Measurements from ENCODE around the gene AIG1.
"Not testable (repeated sequence)": the region's sequence is repeated elsewhere in the genome, so short reads cannot be mapped to it uniquely, and the experiment has no call there.

The AIG1 gene

DNA sequence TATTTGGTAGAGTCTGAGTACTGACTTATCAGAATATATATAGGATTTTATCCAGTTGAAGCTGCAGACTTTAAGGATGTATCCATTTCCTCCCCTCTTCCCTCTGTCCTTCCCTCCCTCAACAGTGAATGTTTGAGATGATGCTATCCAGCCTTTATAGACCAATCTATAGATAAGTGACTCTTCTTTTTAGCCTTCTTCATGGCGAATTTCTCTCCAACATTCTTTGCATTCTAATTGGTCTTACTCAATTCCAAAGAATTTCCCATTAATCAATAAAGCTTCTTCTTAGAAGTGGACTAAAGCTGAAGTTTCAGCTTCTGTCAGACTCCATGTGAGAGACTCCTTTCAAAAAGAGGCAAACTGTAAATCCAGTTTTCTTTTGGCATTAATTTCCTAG, 99.3 kb downstream of the AIG1 start:
- Histone ChIP-seq H3K9me3 (ENCODE audit: control insufficient read depth, insufficient read depth, low read length) (no peaks in the 10 kb centered on the region), H3K4me1 (ENCODE audit: control insufficient read depth, insufficient read depth, low read length) (no peaks in the 10 kb centered on the region; the same call in 1 of the 2 replicates), H3K27ac (ENCODE audit: low read length) (no peak overlapping the region), H3K27me3 (ENCODE audit: control insufficient read depth, insufficient read depth, low read length) (no peaks in the 10 kb centered on the region), H3K36me3 (ENCODE audit: control insufficient read depth, insufficient read depth, low read length) (no peaks in the 10 kb centered on the region), H3K4me3 (ENCODE audit: low read length) (no peak overlapping the region)
- no peak for DNase-seq (ENCODE audit: low read depth, low spot score)
- WGBS (ENCODE audit: insufficient coverage, insufficient read length), result no CpG with 5 or more reads among the region's 1 CpG

DNA sequence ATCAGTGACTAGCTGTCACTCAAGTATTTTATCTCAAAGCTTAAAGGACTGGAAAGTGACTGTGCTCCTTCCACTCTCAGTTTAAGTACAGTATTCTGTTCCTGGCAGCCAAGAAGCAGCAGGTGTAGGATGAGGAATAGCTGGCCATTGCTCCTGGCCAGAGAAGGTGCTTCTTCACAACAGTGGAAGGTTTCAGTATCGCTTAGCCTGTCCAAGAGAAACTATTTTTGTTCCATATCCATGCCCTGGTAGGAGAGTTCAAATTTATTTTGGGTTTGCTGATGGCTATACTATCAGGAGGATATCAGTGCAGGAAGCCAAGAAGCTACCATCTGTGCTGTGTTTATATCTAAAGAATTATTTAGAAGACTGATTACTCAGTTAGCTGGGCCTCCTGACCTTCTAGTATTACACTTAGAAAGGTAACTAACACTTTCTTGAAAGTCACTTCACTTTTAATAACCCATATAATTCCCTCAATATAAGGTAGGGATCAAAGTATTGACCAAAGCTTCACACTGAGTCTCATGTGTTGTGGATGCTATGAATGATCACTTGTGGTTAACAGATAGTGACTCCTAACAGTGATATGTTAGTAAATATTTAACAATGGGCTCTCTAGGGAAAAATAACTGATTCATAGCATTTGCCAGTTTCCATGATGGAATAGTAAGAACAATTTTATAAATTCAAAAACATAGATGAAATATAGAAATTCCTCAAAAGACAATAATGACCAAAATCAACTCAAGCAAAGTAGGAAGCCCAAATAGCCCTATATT, 99.9 kb downstream of the AIG1 start:
- H3K4me3 ChIP-seq (ENCODE audit: low read length), result no peak overlapping the region
- H3K27me3 ChIP-seq (ENCODE audit: control insufficient read depth, insufficient read depth, low read length), result no peaks in the 10 kb centered on the region
- no peaks in the 10 kb centered on the region; the same call in 1 of the 2 replicates for H3K36me3 ChIP-seq (ENCODE audit: control insufficient read depth, insufficient read depth, low read length)
- WGBS (ENCODE audit: insufficient coverage, insufficient read length), result no CpG with 5 or more reads among the region's 1 CpG
- H3K27ac ChIP-seq (ENCODE audit: low read length), result no peak overlapping the region
- no peak for DNase-seq (ENCODE audit: low read depth, low spot score)
- H3K9me3 ChIP-seq (ENCODE audit: control insufficient read depth, insufficient read depth, low read length), result no peaks in the 10 kb centered on the region
- no peaks in the 10 kb centered on the region; the same call in 1 of the 2 replicates for H3K4me1 ChIP-seq (ENCODE audit: control insufficient read depth, insufficient read depth, low read length)

DNA sequence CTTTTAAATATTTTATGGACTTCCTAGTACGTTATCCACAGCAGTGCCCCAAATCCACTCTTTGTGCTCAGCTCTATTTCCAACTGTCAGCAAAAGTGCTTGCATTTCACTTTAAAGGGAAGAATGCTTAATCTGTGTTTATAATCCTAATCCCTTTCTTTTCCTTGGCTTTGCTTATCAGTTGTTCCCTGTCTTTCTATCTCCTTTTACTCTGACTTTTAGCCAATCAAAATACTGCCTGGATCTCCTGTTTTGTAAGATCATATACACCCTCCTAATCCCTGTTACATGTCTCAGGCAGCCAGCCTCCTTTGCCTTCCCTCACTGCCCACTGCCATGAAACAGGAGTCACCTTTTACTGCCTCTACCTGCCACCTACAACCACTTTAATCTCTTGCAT, 102.9 kb downstream of the AIG1 start:
- Histone ChIP-seq H3K27me3 (ENCODE audit: control insufficient read depth, insufficient read depth, low read length) (no peaks in the 10 kb centered on the region), H3K36me3 (ENCODE audit: control insufficient read depth, insufficient read depth, low read length) (no peaks in the 10 kb centered on the region; the same call in 1 of the 2 replicates), H3K9me3 (ENCODE audit: control insufficient read depth, insufficient read depth, low read length) (no peaks in the 10 kb centered on the region), H3K27ac (ENCODE audit: low read length) (no peak overlapping the region), H3K4me3 (ENCODE audit: low read length) (no peak overlapping the region), H3K4me1 (ENCODE audit: control insufficient read depth, insufficient read depth, low read length) (no peaks in the 10 kb centered on the region; the same call in 1 of the 2 replicates)
- WGBS (ENCODE audit: insufficient coverage, insufficient read length), result no CpG with 5 or more reads among the region's 1 CpG
- no peak for DNase-seq (ENCODE audit: low read depth, low spot score)

DNA sequence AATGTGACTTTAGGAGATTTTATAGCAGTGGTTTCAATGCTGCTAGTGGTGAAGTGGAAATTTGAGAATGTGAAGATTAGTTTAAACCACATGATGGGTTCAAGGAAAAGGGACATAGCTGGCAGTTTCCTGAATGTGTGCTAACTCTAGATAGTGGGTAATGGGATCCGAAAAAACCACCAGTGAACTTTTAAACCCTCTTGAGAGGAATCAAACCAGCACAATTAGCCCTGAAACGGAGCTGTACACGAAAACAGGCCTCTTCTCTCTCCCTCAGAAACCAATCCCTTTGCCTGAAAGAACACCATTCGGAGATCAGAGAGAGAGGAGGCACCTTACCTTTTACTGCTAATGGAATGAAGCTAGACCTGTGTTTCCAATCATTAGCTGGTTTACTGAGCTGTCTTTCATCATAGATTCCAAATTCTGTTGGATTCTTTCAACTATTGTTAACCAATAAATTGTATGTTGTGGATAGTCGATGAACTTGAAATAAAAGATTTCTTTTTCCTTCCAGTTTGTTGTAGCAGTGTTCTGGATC, 103.9 kb downstream of the AIG1 start:
- no peak for DNase-seq (ENCODE audit: low read depth, low spot score)
- H3K27ac ChIP-seq (ENCODE audit: low read length), result no peak overlapping the region
- no peaks in the 10 kb centered on the region; the same call in 1 of the 2 replicates for H3K4me1 ChIP-seq (ENCODE audit: control insufficient read depth, insufficient read depth, low read length)
- H3K27me3 ChIP-seq (ENCODE audit: control insufficient read depth, insufficient read depth, low read length), result no peaks in the 10 kb centered on the region
- H3K9me3 ChIP-seq (ENCODE audit: control insufficient read depth, insufficient read depth, low read length), result no peaks in the 10 kb centered on the region
- H3K36me3 ChIP-seq (ENCODE audit: control insufficient read depth, insufficient read depth, low read length), result no peaks in the 10 kb centered on the region; the same call in 1 of the 2 replicates
- no peak overlapping the region for H3K4me3 ChIP-seq (ENCODE audit: low read length)
- WGBS (ENCODE audit: insufficient coverage, insufficient read length), result no CpG with 5 or more reads among the region's 5 CpGs

DNA sequence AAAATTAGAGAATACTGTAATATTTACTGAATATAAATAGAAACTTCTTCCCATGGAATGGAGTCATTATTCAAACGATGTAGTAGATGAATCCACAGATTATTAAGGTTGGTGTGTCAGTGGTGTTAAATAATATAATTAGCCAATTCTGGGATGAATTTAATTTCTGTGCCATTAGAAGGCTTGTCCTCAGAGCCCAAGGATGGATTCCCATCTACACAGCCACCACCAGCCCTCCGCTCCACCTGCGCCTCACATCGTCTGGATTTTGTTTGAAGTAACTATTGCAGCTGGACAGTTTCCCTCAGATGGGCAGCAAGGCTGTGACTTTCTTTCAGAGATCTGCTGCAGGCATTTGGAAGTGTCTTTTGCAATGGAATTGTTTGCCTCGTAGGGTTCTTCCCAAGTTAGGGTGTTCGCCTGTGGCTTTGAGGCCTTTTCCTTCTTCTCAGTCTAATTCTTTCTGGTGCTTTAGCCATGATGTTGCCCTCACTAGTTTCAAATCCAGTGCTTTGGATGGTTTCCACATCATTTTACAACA, 104.7 kb downstream of the AIG1 start:
- no peaks in the 10 kb centered on the region for H3K9me3 ChIP-seq (ENCODE audit: control insufficient read depth, insufficient read depth, low read length)
- H3K4me1 ChIP-seq (ENCODE audit: control insufficient read depth, insufficient read depth, low read length), result no peaks in the 10 kb centered on the region
- H3K27ac ChIP-seq (ENCODE audit: low read length), result no peak overlapping the region
- no peak overlapping the region for H3K4me3 ChIP-seq (ENCODE audit: low read length)
- H3K36me3 ChIP-seq (ENCODE audit: control insufficient read depth, insufficient read depth, low read length), result no peaks in the 10 kb centered on the region; the same call in 1 of the 2 replicates
- WGBS (ENCODE audit: insufficient coverage, insufficient read length), result no CpG with 5 or more reads among the region's 6 CpGs
- DNase-seq (ENCODE audit: low read depth, low spot score), result no peak
- H3K27me3 ChIP-seq (ENCODE audit: control insufficient read depth, insufficient read depth, low read length), result no peaks in the 10 kb centered on the region

DNA sequence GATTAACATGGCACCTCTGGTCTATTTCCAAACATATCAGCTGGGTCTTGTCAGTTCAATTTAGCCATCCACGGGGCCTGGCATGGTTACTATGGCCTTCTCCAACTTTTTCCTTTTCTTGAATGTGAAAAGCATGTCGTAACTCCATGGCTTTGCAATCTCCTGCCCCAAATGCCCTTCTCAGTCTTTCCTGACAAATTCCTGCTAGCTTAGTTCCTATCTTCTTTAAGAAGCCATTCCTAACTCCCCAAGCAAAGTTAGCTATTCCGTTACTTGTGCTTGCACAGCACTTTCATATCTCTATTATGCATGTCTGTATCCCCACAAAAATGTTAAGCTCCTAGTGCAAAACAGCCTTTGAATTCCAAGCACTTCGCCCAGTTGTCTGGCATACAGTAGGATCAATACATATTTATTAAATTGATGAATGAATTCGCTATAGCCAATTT, 105.6 kb downstream of the AIG1 start:
- no peak overlapping the region for H3K4me3 ChIP-seq (ENCODE audit: low read length)
- no peak for DNase-seq (ENCODE audit: low read depth, low spot score)
- H3K27me3 ChIP-seq (ENCODE audit: control insufficient read depth, insufficient read depth, low read length), result no peaks in the 10 kb centered on the region
- no peaks in the 10 kb centered on the region; the same call in 1 of the 2 replicates for H3K36me3 ChIP-seq (ENCODE audit: control insufficient read depth, insufficient read depth, low read length)
- no peaks in the 10 kb centered on the region for H3K9me3 ChIP-seq (ENCODE audit: control insufficient read depth, insufficient read depth, low read length)
- no peak overlapping the region for H3K27ac ChIP-seq (ENCODE audit: low read length)
- WGBS (ENCODE audit: insufficient coverage, insufficient read length), result no CpG with 5 or more reads among the region's 5 CpGs
- H3K4me1 ChIP-seq (ENCODE audit: control insufficient read depth, insufficient read depth, low read length), result no peaks in the 10 kb centered on the region

DNA sequence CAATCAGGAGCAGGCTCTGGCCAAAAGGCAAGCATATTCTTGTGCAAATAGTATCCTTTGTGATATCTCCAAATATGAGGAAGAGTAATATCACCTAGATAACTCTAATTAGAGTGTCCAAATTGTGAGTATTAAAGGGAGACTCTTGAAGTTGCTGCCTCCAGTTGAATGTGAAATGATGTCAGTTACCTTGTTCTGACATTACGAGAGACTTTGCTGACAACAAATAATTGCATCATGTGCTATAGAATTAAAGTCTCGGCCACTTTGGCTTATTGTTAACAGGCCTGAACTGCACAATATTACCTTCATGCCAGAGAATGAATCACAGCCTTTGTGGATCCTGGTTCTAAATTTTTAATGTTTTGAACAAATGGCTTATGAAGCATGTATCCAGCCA, 106.5 kb downstream of the AIG1 start:
- H3K4me3 ChIP-seq (ENCODE audit: low read length), result no peak overlapping the region
- H3K27me3 ChIP-seq (ENCODE audit: control insufficient read depth, insufficient read depth, low read length), result no peaks in the 10 kb centered on the region
- no peak overlapping the region for H3K27ac ChIP-seq (ENCODE audit: low read length)
- H3K4me1 ChIP-seq (ENCODE audit: control insufficient read depth, insufficient read depth, low read length), result no peaks in the 10 kb centered on the region
- H3K36me3 ChIP-seq (ENCODE audit: control insufficient read depth, insufficient read depth, low read length), result no peaks in the 10 kb centered on the region; the same call in 1 of the 2 replicates
- no peak for DNase-seq (ENCODE audit: low read depth, low spot score)
- H3K9me3 ChIP-seq (ENCODE audit: control insufficient read depth, insufficient read depth, low read length), result no peaks in the 10 kb centered on the region
- no CpG with 5 or more reads among the region's 2 CpGs for WGBS (ENCODE audit: insufficient coverage, insufficient read length)

DNA sequence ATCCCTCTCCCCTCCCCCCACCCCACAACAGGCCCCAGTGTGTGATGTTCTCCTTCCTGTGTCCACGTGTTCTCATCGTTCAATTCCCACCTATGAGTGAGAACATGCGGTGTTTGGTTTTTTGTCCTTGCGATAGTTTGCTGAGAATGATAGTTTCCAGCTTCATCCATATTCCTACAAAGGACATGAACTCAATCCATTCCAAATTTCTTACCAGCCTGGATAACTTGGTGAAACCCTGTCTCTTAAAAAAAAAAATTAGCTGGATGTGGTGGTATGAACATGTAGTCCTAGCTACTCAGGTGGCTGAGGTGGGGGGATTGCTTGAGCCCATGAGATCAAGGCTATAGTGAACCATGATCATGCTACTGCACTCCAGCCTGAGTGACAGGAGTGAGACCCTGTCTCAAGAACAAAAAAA, 107.7 kb downstream of the AIG1 start:
- H3K27me3 ChIP-seq (ENCODE audit: control insufficient read depth, insufficient read depth, low read length); H3K27ac ChIP-seq (ENCODE audit: low read length); H3K4me1 ChIP-seq (ENCODE audit: control insufficient read depth, insufficient read depth, low read length); H3K9me3 ChIP-seq (ENCODE audit: control insufficient read depth, insufficient read depth, low read length); H3K36me3 ChIP-seq (ENCODE audit: control insufficient read depth, insufficient read depth, low read length); H3K4me3 ChIP-seq (ENCODE audit: low read length); DNase-seq (ENCODE audit: low read depth, low spot score): not testable (repeated sequence)
- WGBS (ENCODE audit: insufficient coverage, insufficient read length), result no CpG with 5 or more reads among the region's 4 CpGs

DNA sequence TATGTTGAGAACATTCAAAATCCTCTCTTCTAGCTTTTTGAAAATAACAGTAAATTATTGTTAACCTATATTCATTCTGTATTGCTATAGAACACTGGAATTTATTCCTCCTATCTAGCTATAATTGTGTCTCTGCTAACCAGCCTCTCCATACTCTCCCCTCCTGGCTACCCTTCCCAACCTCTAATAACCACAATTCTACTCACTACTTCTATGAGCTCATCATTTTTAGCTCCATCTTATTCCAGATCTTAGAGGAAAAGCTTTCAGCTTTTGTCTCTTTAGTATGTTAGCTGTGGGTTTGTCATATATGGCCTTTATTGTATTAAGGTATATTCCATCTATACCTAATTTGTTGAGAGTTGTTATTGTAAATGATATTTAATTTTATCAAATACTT, 108.8 kb downstream of the AIG1 start:
- Histone ChIP-seq H3K4me3 (ENCODE audit: low read length) (no peak overlapping the region), H3K27me3 (ENCODE audit: control insufficient read depth, insufficient read depth, low read length) (no peaks in the 10 kb centered on the region), H3K27ac (ENCODE audit: low read length) (no peak overlapping the region), H3K36me3 (ENCODE audit: control insufficient read depth, insufficient read depth, low read length) (no peaks in the 10 kb centered on the region; the same call in 1 of the 2 replicates), H3K9me3 (ENCODE audit: control insufficient read depth, insufficient read depth, low read length) (no peaks in the 10 kb centered on the region), H3K4me1 (ENCODE audit: control insufficient read depth, insufficient read depth, low read length) (no peaks in the 10 kb centered on the region)
- DNase-seq (ENCODE audit: low read depth, low spot score), result no peak

DNA sequence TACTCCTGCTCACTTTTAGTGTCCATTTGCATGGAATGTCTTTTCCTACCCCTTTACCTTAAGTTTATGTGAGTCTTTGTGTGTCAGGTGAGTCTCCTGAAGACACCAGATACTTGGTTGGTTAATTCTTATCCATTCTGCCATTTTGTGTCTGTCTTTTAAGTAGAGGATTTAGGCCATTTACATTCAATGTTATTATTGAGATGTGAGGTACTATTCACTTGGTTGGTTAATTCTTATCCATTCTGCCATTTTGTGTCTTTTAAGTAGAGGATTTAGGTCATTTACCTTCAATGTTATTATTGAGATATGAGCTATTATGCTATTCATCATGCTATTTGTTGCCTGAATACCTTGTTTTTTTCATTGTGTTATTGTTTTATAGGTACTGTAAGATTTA, 113.8 kb downstream of the AIG1 start:
- Histone ChIP-seq H3K27ac (ENCODE audit: low read length) (no peak overlapping the region), H3K9me3 (ENCODE audit: control insufficient read depth, insufficient read depth, low read length) (no peaks in the 10 kb centered on the region), H3K27me3 (ENCODE audit: control insufficient read depth, insufficient read depth, low read length) (no peaks in the 10 kb centered on the region), H3K4me3 (ENCODE audit: low read length) (no peak overlapping the region), H3K36me3 (ENCODE audit: control insufficient read depth, insufficient read depth, low read length) (no peaks in the 10 kb centered on the region), H3K4me1 (ENCODE audit: control insufficient read depth, insufficient read depth, low read length) (no peaks in the 10 kb centered on the region)
- no peak for DNase-seq (ENCODE audit: low read depth, low spot score)

Data from iPS DF 6.9 (cell line).